DOHH2 (cell line): Measurements from ENCODE around the gene IPO7.
A peak's percentile ranks its signal among the peaks of the same experiment; 100 is the strongest.

Source experiments
- CTCF ChIP-seq: fragments of 200-600 bp; sonication (generic); IDR thresholded peaks from one replicate; pipeline ENCODE4 v1.5.1; 2014; ENCODE audit warnings: antibody characterized with exemption, mild to moderate bottlenecking, low read depth, low read length; ENCODE audit not compliant: poor library complexity, severe bottlenecking
- EZH2phosphoT487 ChIP-seq: fragments of 200-600 bp; sonication (generic); IDR thresholded peaks from 2 replicates; pipeline ENCODE4 v1.6.1; 2017; ENCODE audit warnings: borderline replicate concordance, mild to moderate bottlenecking, antibody characterized with exemption, low read length, moderate library complexity, mixed read lengths

GRCh38 chr11:9384535-9385326 lies at the start of gene IPO7:
- TF ChIP-seq CTCF (peak; percentile 37), EZH2phosphoT487 (no peak)
